ENCODE data around the gene VAV1. TPM values are rescaled to one million over a fixed set of nuclear protein-coding genes. Genes with fewer than 3 reads are reported as not detected.

The VAV1 gene
- total and polyA plus RNA-seq, 9 of the 15 experiments (the other 6 are each of a cell fraction or from before 2014, with no cell fraction given) = 0.46 to 20.1 (median 11.1) TPM

DNA sequence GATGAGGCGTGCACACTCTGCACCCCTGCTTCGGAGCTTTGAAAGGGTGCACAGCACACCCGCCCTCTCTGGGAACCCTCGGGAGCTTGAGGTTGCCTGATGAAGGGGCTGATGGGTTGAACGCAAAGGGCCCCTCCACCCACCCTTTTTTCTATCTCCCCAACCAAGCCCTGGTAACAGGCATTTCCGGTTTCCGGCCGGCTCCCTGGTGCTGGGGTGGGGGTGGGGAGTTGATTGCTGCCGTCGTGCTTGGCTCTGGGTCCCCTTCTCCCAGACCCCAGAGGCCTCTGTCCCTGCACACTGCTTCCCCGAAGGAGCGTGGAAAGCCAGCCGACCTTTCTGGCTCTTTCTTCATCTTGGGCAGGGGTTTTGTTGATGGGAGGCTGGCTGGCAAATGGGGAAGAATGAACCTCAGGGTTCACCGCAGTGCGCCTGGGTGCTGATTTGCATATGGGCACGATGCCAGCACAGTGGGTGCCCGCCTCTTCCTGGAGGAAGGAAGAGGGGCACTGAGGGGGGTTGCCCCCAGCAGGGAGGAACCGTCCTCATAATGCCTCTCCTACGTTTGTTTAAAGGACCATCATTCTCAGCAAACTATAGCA, 29.1 kb downstream of the VAV1 start (continued):
- peak; percentile 45; the same call in 1 of the 2 replicates for TF ChIP-seq CXXC5 (CRISPR knock-in tag; IDR thresholded peaks at IDR 0.05)
- no peak for TF ChIP-seq XRCC4 (IDR thresholded peaks at IDR 0.05; ENCODE audit: extremely low read depth, insufficient read depth, insufficient read length)
- no peak for TF ChIP-seq RFX7 (CRISPR knock-in tag; IDR thresholded peaks at IDR 0.05)
- TF ChIP-seq AFF4 (CRISPR knock-in tag; IDR thresholded peaks at IDR 0.05) = no peak
- no peak for TF ChIP-seq SNRNP70 (optimal IDR thresholded peaks at IDR 0.05; ENCODE audit: low read depth, low read length)
- TF ChIP-seq GABPA (tag; conservative IDR thresholded peaks at IDR 0.05; ENCODE audit: low read depth) = peak; percentile 91
- no peak for TF ChIP-seq ELK1 (CRISPR knock-in tag; IDR thresholded peaks at IDR 0.05)
- TF ChIP-seq RBM17 (IDR thresholded peaks at IDR 0.05; ENCODE audit: borderline replicate concordance, low read depth, low read length) = no peak
- TF ChIP-seq, protein P1, sequence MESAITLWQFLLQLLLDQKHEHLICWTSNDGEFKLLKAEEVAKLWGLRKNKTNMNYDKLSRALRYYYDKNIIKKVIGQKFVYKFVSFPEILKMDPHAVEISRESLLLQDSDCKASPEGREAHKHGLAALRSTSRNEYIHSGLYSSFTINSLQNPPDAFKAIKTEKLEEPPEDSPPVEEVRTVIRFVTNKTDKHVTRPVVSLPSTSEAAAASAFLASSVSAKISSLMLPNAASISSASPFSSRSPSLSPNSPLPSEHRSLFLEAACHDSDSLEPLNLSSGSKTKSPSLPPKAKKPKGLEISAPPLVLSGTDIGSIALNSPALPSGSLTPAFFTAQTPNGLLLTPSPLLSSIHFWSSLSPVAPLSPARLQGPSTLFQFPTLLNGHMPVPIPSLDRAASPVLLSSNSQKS (CRISPR knock-in tag; IDR thresholded peaks at IDR 0.05) = no peak
- TF ChIP-seq, protein P2, sequence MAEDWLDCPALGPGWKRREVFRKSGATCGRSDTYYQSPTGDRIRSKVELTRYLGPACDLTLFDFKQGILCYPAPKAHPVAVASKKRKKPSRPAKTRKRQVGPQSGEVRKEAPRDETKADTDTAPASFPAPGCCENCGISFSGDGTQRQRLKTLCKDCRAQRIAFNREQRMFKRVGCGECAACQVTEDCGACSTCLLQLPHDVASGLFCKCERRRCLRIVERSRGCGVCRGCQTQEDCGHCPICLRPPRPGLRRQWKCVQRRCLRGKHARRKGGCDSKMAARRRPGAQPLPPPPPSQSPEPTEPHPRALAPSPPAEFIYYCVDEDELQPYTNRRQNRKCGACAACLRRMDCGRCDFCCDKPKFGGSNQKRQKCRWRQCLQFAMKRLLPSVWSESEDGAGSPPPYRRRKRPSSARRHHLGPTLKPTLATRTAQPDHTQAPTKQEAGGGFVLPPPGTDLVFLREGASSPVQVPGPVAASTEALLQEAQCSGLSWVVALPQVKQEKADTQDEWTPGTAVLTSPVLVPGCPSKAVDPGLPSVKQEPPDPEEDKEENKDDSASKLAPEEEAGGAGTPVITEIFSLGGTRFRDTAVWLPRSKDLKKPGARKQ (CRISPR knock-in tag; IDR thresholded peaks at IDR 0.05) = 0 out of 2 replicates have a peak, but pooled peaks have one; percentile 28
- TF ChIP-seq EGR1 (conservative IDR thresholded peaks at IDR 0.05) = peak; percentile 46
- TF ChIP-seq RCOR1 (IDR thresholded peaks at IDR 0.05; ENCODE audit: borderline replicate concordance in 1 of 2, low read depth in 2 of 2, low read length in 2 of 2) = no peak
- TF ChIP-seq TAF1 (IDR thresholded peaks at IDR 0.05; ENCODE audit: control insufficient read depth, extremely low read depth, insufficient read depth, low read length, severe bottlenecking) = no peak
- TF ChIP-seq DMBX1 (CRISPR knock-in tag; IDR thresholded peaks at IDR 0.05; ENCODE audit: borderline replicate concordance) = no peak
- 0 out of 2 replicates have a peak, but pooled peaks have one; percentile 39 for TF ChIP-seq RBFOX2 (IDR thresholded peaks at IDR 0.05; ENCODE audit: low read depth, low read length)
- TF ChIP-seq ZFX (CRISPR knock-in tag; IDR thresholded peaks at IDR 0.05) = peak; percentile 47
- TF ChIP-seq THAP12 (CRISPR knock-in tag; IDR thresholded peaks at IDR 0.05) = no peak

Data from K562 (cell line).